GM21723 (cell line): ENCODE data around the gene CREBBP.
A peak's percentile ranks its signal among the peaks of the same experiment; 100 is the strongest.

ENCODE experiments used
- ATAC-seq: cut with Tn5 transposase; IDR thresholded peaks from one replicate; pipeline ENCODE4 v1.9.1; 2021; ENCODE audit warnings: mild to moderate bottlenecking, moderate library complexity; ENCODE audit not compliant: unreplicated experiment

CREBBP gene

DNA sequence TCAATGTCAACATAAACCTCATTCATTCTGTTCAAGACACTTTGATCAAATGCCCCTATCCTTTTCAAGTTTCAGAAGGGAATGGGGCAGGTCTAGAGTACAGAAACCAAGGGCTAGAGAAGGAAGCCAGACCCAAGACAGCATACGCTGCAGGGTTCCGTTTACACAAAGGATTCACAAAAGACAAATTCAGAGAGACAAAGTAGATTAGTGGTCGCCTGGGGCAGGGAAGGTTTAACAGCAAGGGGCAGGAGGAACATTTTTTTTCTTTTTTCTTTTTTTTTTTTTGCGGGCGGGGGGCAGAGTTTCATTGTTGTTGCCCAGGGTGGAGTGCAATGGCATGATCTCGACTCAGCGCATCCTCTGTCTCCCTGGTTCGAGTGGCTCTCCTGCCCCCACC is 143.3 kb downstream of the CREBBP start:
- ATAC-seq, result no peak

DNA sequence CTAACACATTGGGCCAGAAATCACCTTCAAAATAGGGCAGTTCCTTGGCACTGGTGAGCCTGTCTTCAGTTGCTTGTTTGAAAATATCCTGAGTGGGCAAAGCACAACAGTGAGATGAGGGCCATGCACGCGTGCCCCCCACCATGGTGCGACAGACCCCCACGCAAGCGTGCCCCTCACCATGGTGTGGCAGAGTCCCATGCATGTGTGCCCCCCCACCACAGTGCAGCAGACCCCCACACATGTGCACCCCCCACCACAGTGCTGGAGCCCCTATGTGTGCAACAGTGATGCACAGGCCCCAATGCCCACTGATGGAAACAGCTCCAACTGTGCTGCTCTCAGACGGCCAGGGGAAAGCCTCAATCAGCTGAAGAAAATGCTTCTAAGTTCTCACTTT is 144.4 kb downstream of the CREBBP start:
- ATAC-seq, result no peak

DNA sequence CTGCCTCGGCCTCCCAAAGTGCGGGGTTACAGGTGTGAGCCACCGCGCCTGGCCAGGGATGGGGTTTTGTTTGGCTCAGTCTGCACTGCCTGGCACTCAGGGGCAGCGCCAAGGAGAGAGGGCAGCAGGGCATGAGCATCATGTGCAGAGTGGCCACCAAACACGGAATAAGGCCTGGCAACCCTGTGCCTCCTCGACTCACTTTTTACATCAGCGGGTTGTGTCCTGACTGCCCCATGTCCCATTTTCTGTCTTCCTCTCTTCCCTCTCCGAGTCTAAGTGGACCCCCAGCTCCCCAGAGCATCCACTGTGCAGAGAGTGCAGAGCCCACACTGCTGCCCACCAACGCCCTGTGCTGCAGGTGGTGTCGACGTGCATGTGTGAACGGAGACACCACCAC is 145.0 kb downstream of the CREBBP start:
- ATAC-seq, result no peak

DNA sequence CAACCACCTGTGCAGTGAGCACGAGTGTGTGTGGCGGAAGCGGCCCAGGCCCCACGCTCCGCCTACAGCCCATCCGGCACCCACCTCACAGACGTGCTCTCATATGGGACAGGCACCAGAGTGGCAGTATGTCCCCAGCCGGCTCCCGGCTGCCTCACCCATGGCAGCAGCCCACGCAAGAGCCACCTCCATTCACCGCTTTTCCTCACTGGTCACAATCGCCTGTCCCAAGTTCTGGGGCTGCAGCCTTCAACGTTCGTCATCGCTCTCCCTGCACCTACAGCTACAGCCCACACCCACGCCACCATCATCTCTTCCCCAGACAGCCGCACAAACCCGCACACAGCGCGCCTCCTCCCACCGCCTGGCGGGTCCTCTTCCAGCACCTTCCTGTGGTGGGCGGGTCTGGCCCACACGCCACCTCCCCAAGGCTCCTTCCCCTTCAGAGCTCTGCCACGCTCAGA is 145.7 kb downstream of the CREBBP start:
- no peak for ATAC-seq

DNA sequence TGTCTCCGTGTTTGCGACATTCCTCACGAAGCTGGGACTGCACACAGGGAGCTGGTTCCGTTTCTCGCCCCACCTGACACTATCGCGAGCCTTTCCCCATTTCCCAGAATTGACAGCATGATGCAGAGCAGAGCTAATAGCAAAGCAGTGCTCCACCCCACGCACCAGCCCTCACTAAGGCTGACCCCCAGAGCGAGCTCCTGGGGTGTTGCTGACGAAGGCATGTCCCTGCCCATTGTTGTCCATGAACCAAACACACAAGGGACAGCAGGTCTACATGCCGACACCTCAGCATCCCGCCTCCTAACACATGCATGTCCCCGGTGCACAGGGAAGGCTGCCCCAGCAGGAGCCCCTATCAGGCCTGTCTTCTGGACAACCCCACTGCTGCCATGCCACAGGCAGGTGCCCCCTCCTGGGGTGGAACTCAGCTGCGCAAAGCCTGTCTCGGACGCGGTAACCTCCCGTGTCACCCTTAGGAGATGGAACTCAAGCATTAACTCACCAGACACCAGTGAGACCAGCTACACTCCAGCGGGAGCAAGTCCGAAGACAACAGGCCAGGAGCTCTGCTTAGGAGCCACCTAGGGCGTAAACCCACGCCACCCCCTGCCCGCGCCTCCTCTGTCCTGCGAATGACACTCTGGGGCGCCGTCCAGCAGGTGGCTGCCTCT is 146.3 kb downstream of the CREBBP start:
- ATAC-seq, result no peak

DNA sequence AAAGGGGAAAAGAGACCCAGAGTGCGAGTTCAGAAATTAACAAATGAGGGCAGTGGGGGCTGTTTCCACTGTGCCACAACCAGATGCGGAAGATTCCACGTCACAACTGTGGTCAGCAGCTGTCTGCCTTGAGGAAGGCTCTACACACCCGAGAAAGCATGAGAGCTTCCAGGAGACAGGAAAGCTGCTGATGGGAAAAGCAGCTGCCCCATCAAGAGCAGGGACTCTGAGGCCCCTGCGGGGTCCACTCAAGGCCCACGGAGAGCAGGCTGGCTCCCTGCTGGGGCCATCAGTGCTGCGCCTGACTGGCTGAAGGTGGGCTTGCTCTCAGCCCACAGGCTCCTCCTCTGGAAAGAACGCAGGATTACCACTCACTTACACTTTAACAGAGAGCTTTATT is 148.3 kb downstream of the CREBBP start:
- no peak for ATAC-seq

DNA sequence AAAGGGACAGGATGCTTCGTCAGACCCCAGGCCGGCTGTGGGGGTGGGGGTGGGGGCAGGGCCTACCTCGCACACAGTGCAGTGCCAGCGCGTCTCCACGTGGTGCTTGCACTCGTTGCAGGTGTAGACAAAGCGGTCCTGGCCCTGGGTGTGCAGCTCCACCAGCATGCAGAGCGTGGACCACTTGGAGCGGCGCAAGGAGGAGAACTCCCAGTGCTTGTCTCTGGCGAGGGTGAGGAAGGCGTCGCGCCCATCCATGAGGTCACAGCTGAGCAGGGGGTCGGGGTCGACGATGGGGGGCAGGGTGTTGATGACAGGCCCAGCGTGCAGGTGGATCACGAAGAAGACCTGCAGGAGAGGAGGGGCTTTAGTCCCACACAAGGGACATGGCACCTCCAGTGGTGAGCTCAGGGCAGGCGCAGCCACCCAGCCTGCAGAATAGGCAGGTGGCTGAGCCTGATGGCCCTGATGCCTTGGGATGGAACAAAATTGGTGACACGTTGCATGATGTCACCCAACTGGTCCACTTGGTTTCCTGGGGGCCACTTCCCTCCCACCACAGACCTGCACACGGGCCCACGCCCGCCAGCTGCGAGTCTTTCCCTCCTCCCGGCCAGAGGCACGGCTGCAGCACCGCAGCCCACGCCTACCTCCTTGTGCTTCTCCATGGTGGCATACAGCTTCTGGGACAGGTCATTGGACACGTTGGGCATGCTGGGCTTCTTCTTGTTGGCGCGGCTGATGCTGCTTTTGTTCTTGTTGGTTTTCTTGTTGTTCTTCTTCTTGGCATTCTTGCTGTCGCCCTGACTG is 149.2 kb downstream of the CREBBP start:
- no peak for ATAC-seq

- no peak for ATAC-seq
These were observed 150.1 kb downstream of the CREBBP start for GRCh38 chr16:3730161-3731125.

- no peak for ATAC-seq
These were observed 151.1 kb downstream of the CREBBP start for GRCh38 chr16:3729161-3730112.

- ATAC-seq, result no peak
These were observed 151.9 kb downstream of the CREBBP start for GRCh38 chr16:3728424-3729160.

DNA sequence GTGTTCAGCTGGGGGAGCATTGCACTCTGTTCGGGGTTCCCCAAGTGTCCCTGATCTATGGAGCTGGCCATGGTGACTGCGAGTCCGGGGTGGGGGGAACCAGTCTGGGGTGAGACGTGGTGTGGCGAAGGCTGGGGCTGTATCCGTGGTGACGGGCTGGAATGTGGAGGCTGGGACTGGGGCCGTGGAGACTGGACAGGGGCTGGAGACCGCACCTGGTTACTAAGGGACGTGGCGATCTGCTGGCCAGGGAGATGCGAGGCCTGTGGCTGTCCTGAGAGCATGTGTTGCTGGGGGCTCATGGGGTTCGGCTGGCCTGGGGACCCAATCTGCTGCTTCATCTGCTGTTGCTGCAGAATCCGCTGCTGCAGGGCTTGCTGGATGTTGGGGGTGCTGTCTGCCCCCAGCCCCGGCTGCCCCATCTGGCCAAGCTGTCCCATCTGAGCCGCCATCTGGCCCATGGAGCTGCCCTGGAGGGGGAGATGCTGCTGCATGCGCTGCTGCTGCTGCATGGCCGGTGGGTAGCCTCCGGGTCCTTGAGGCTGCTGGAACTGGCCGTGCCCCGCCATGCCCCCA is 152.6 kb downstream of the CREBBP start:
- ATAC-seq, result no peak

- ATAC-seq, result no peak
These were observed 154.4 kb downstream of the CREBBP start for GRCh38 chr16:3726021-3726687.

GRCh38 chr16:3725276-3725675 is 155.2 kb downstream of the CREBBP start:
- no peak for ATAC-seq

- ATAC-seq, result no peak
These were observed 158.0 kb downstream of the CREBBP start for GRCh38 chr16:3722508-3722907.

DNA sequence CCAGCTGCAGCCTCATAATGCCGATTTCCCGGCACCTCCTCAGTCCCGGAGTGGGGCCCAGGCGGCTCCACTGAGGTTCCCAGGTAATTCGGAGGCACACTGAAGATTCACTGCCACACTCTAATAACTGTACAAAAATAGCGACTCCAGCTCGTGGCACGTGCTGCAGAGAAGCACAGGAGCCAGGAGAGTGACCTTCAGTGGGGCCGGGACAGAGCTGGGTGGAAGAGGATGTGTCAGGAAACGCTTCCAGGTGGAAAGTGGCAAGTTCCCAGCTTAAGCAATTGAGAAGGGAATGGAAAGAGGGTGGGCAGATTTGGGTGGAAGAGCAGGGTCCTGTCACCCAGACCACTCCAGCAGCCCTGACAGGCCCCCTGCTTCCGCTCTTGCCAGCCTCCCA is 160.1 kb downstream of the CREBBP start:
- no peak for ATAC-seq

- ATAC-seq, result no peak
These were observed 161.9 kb downstream of the CREBBP start for GRCh38 chr16:3718628-3719027.

- no peak for ATAC-seq
These were observed 162.5 kb downstream of the CREBBP start for GRCh38 chr16:3718019-3718391.

DNA sequence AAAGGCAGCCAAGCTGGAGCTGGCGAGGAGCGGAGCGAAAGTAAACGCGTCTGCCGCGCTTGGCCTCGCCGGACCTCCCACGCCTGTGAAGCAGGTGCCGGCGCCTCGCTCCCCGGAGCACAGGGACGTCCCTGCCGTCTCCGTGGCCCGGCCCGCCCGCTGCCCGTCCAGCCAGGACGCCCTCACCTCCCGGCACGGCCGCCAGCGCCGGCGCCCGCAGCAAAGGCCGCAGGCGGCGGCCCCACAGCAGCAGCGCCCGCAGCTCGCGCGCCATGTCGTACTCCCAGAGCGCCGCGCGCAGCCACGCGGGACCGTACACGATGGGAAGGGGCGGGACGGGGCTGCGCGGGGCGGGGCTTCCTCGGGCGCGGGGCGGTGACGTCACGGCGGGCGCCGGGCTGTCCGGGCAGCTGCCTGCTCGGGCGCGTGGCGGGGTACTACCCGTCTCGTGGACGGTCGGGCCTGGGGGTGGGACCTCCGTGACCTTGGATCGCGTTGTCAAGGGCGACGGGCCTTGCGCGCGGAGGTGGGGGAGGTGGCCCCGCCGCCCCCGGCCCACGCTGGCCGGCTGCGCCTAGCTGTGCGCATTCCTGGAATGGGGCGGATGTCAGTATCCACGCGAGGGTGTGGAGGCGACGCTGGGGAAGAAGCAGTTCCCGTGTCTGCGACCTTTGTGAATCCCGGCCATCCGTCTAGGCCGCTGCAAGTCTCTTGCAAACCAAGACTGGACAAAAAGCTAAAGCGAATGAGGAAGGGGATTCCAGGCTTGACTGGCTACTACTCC is 163.1 kb downstream of the CREBBP start, which contains the start of gene TRAP1:
TRAP1 (minus strand) TSS at position 290 of the 784 bp plus-strand sequence; CDS start at position 274, 16 bp downstream.
- peak; percentile 85 for ATAC-seq
